OCI-LY7 (cell line): ENCODE results near the gene RASA4B. TPM values are rescaled to one million over a fixed set of nuclear protein-coding genes. Genes with fewer than 3 reads are reported as not detected.

ENCODE experiments used
- BruUV-seq: library from RNA; stranded (reverse); fragments of 400-500 nt; replicated peaks from 2 replicates; lab custom pipeline; 2021; lab: Mats Ljungman, UMichigan
- CTCF ChIA-PET: fragments of 300-600 bp; sonication (Branson Sonifier 250); formaldehyde crosslinking; loops from one replicate; lab custom pipeline; 2022; ENCODE audit warnings: antibody characterized with exemption; ENCODE audit not compliant: unreplicated experiment; lab: Charles Lee
- POLR2A ChIA-PET: fragments of 300-600 bp; sonication (Branson Sonifier 250); formaldehyde crosslinking; loops from one replicate; lab custom pipeline; 2022; ENCODE audit warnings: antibody characterized with exemption; lab: Charles Lee
- DNase-seq: peaks from one replicate; pipeline ENCODE4 v3.0.0-alpha.2; 2015; ENCODE audit warnings: low spot score
- H2AFZ ChIP-seq: fragments of 200-600 bp; sonication (generic), shearing (Covaris generic); 2 replicates; pipeline ENCODE4 v1.6.1; 2014; ENCODE audit warnings: mild to moderate bottlenecking, antibody characterized with exemption, low read length, moderate library complexity
- H3K27ac ChIP-seq: fragments of 200-600 bp; sonication (generic); 2 replicates; pipeline ENCODE4 v1.5.1; 2014; ENCODE audit warnings: mixed run types, low read depth, mild to moderate bottlenecking, moderate library complexity, low read length, inconsistent platforms; ENCODE audit not compliant: poor library complexity, severe bottlenecking
- H3K36me3 ChIP-seq: fragments of 200-600 bp; sonication (generic); 2 replicates; pipeline ENCODE4 v1.6.1; 2014; ENCODE audit warnings: mild to moderate bottlenecking, antibody characterized with exemption, low read length, moderate library complexity, mixed read lengths; ENCODE audit not compliant: insufficient read depth
- H3K4me1 ChIP-seq: fragments of 200-600 bp; sonication (generic); 2 replicates; pipeline ENCODE4 v1.5.1; 2014; ENCODE audit warnings: mild to moderate bottlenecking, low read length; ENCODE audit not compliant: insufficient read depth, poor library complexity, severe bottlenecking
- H3K4me2 ChIP-seq: fragments of 200-600 bp; sonication (generic); 2 replicates; pipeline ENCODE4 v1.6.1; 2014; ENCODE audit warnings: mild to moderate bottlenecking, low read length
- H3K4me3 ChIP-seq: fragments of 200-600 bp; sonication (generic); 2 replicates; pipeline ENCODE4 v1.5.1; 2014; ENCODE audit warnings: mild to moderate bottlenecking, low read depth, low read length; ENCODE audit not compliant: poor library complexity, severe bottlenecking
- H3K79me2 ChIP-seq: fragments of 200-600 bp; sonication (generic); 2 replicates; pipeline ENCODE4 v1.6.1; 2016; ENCODE audit warnings: low read depth, mild to moderate bottlenecking, low read length, moderate library complexity, mixed read lengths; ENCODE audit not compliant: insufficient read depth
- H3K9me2 ChIP-seq: fragments of 200-600 bp; sonication (generic); 2 replicates; pipeline ENCODE4 v1.6.1; 2016; ENCODE audit warnings: mild to moderate bottlenecking, low read length, mixed read lengths; ENCODE audit not compliant: insufficient read depth
- H3K9me3 ChIP-seq: fragments of 200-600 bp; sonication (generic); 2 replicates; pipeline ENCODE4 v1.6.1; 2014; ENCODE audit warnings: mild to moderate bottlenecking, mixed run types, low read length, mixed read lengths
- H4K20me1 ChIP-seq: fragments of 200-600 bp; sonication (generic); 2 replicates; pipeline ENCODE4 v1.6.1; 2014; ENCODE audit warnings: mild to moderate bottlenecking, antibody characterized with exemption, low read length, moderate library complexity, mixed read lengths; ENCODE audit not compliant: insufficient read depth
- EZH2phosphoT487 ChIP-seq: fragments of 200-600 bp; sonication (generic); IDR thresholded peaks from 2 replicates; pipeline ENCODE4 v1.6.1; 2018; ENCODE audit warnings: low read depth, borderline replicate concordance, mild to moderate bottlenecking, mixed run types, antibody characterized with exemption, low read length, moderate library complexity, mixed read lengths
- intact Hi-C: fragments of 100-400 bp; cut with micrococcal nuclease; formaldehyde crosslinking; loops from one replicate; pipeline ENCODE4 v1.10.0; 2022; ENCODE audit not compliant: unreplicated experiment
- total RNA-seq, 2 experiments: library from RNA; depleted of rRNA in 1 of 2; stranded (reverse); fragments of >200 nt in 1 of 2; shearing (Covaris generic) in 1 of 2; gene quantifications; 2 replicates each; pipeline ENCODE4 v1.2.3, GENCODE V29; 2014 to 2022
- TF ChIP-seq, protein P1 (sequence below): fragments of 200-600 bp; sonication (generic); conservative IDR thresholded peaks from 2 replicates; pipeline ENCODE4 v1.5.1; 2014; ENCODE audit warnings: mild to moderate bottlenecking, antibody characterized with exemption, low read length, moderate library complexity, mixed read lengths

Gene RASA4B
- total RNA-seq, 2 experiments from 2014 or later = 7.2 to 12.8 TPM

DNA sequence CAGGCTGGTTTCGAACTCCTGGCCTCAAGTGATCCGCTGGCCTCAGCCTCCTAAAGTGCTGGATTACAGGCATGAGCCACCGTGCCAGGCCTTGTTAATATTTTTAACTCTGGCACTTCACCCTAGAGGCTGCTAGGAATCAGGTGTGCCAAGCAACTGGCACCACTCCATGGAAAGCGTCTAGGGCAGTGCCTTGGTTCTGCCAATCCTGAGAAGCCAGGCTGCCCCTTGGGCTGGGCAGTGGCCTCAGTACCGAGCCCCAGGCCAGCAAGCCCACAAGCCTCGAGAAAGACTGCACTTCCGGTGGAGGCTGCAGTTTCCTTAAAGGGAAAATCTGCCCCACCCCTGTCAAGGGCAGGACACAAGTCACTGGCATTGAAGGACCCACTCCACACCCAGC is 64.3 kb downstream of the RASA4B start:
- CTCF ChIA-PET = no interaction called here
- POLR2A ChIA-PET = interaction anchor here (1.6 kb wide), 1 partner anchor 18 kb away, joined by 3 read pairs; no protein-coding TSS in a partner anchor

DNA sequence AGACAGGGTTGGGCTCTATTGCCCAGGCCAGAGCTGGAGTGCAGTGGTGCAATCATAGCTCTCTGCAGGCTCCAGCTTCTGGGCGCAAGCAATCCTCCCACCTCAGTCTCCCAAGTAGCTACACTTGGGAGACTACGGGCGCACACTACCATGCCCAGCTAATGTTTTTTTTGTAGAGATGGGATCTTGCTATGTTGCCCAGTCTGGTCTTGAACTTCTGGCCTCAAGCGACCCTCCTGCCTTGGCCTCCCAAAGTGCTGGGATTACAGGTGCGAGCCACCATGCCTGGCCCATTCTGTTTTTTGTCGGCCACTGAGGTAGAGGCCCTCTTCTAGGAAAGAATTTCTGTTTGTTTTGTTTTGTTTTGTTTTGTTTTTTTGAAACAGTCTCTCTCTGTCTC is 65.1 kb downstream of the RASA4B start:
- H3K4me3 ChIP-seq = no peak overlapping the region
- H3K4me1 ChIP-seq = peaks cover 25% of the 10 kb centered on the region
- TF ChIP-seq EZH2phosphoT487 = no peak
- TF ChIP-seq, protein P1, sequence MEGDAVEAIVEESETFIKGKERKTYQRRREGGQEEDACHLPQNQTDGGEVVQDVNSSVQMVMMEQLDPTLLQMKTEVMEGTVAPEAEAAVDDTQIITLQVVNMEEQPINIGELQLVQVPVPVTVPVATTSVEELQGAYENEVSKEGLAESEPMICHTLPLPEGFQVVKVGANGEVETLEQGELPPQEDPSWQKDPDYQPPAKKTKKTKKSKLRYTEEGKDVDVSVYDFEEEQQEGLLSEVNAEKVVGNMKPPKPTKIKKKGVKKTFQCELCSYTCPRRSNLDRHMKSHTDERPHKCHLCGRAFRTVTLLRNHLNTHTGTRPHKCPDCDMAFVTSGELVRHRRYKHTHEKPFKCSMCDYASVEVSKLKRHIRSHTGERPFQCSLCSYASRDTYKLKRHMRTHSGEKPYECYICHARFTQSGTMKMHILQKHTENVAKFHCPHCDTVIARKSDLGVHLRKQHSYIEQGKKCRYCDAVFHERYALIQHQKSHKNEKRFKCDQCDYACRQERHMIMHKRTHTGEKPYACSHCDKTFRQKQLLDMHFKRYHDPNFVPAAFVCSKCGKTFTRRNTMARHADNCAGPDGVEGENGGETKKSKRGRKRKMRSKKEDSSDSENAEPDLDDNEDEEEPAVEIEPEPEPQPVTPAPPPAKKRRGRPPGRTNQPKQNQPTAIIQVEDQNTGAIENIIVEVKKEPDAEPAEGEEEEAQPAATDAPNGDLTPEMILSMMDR = no peak
- POLR2A ChIA-PET = interaction anchor here (1.2 to 1.6 kb wide), 3 partner anchors 17 to 42 kb away, joined by 3 to 6 read pairs (median 5); no protein-coding TSS in a partner anchor
- peaks cover 54% of the 10 kb centered on the region for H3K36me3 ChIP-seq
- no peaks in the 10 kb centered on the region for H3K9me3 ChIP-seq
- H3K4me2 ChIP-seq = no peak overlapping the region
- no TSS peak for BruUV-seq
- peaks cover 3% of the 10 kb centered on the region; the same call in 1 of the 2 replicates for H3K79me2 ChIP-seq
- H4K20me1 ChIP-seq = no peaks in the 10 kb centered on the region
- no peak overlapping the region for H3K27ac ChIP-seq
- intact Hi-C loops = no loop called here
- H2AFZ ChIP-seq = no peak overlapping the region
- CTCF ChIA-PET = interaction anchor here (0.8 kb wide), 1 partner anchor 48 kb away, joined by 4 read pairs; no protein-coding TSS in a partner anchor
- no peaks in the 10 kb centered on the region for H3K9me2 ChIP-seq
- DNase-seq = no peak

More for the DNA sequence above, 64.3 kb downstream of the RASA4B start:
- H3K4me1 ChIP-seq = peaks cover 22% of the 10 kb centered on the region
- H3K27ac ChIP-seq = no peak overlapping the region
- BruUV-seq = no TSS peak
- H2AFZ ChIP-seq = no peak overlapping the region
- no peak overlapping the region for H3K4me3 ChIP-seq
- intact Hi-C loops = no loop called here
- no peak for TF ChIP-seq EZH2phosphoT487
- TF ChIP-seq, protein P1 = no peak
- no peaks in the 10 kb centered on the region for H3K9me2 ChIP-seq
- no peaks in the 10 kb centered on the region for H3K9me3 ChIP-seq
- H4K20me1 ChIP-seq = no peaks in the 10 kb centered on the region
- H3K36me3 ChIP-seq = peaks cover 54% of the 10 kb centered on the region
- H3K4me2 ChIP-seq = no peak overlapping the region
- no peak for DNase-seq
- no peaks in the 10 kb centered on the region for H3K79me2 ChIP-seq
